Superior temporal gyrus (tissue), 1 donor: Measurements from ENCODE around the gene PRKCD.

Experiments used
- DNase-seq: peaks from one replicate; pipeline ENCODE4 v3.0.0-alpha.2; 2016; ENCODE audit errors: extremely low spot score

Gene PRKCD

DNA sequence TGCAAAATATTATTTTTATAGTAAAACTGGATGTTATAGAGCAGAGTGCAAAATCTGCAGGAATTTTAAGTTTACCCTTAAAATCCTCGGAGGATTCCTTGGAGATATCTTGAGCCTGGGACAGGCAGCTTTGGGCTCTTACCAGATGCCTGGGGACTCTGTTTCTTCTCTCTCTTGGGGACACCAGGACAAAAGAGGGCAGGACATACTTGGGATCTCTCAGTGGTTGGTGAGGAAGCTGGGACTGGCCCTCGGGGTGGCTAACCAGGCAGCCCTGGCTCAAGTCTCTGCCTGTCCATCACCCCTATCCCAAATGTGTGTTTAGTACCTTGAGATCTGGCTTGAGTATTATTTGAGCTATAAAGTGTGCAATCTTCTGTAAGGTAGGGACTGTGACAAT is 56.2 kb downstream of the PRKCD start:
- no peak for DNase-seq

DNA sequence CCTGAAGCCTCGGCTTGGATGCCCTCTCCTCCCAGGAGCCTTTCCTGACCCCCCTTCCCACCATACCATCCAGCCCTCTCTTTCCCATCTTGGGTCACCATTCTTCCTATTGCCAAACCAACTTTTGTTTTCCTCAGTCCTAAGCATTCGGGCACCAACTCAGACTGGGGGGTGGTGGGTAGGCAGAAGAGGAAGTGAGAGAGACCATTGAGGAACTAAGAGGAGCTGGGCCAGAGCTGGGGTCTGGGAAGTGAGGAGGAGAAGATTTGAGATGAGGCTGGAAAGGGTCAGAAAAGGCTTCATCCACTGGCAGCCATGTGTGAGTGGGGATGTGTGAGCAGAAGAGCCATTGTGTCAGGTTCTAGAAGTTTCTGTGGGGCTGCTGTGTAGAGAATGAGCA is 57.1 kb downstream of the PRKCD start:
- DNase-seq = no peak

DNA sequence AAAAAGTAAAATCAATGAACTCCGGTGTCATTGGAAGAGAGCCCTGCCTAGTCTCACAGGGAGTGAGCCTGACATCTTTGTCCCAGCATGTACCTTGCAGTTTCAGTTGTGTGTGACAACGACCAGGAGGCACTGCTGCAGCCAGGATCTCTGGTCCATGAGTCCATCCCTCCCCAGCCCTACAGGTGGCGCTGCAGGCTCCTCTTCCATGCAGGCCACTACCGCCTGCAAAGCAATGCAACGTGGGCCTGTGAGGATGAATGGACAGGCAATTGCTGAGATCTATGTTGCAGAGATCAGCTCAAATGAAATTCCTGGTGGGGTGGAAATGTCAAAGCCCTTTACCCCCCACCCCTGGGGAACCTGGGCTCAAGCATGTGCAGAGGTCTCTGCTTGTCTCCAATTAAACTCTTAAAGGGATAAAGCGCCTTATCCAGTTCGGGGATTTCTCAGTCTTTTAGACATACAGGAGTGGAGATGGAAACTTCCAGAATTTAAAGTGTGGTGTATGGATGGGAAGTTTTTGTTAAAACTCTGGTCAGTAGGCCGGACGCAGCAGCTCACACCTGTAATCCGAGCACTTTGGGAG is 59.0 kb downstream of the PRKCD start:
- peak; percentile 86 for DNase-seq

DNA sequence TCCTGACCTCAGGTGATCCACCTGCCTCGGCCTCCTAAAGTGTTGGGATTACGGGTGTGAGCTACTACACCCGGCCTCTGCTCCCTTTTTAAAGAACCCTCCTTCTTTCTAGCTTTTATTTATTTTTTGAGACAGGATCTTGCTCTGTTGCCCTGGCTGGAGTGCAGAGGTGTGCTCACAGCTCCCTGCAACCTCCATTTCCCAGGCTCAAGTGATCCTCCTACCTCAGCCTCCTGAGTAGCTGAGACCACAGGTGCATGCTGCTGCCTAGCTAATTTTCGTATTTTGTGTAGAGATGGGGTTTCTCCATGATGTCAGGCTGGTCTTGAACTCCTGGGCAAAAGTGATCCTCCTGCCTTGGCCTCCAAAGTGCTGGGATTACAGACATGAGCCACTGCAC is 60.3 kb downstream of the PRKCD start:
- no peak for DNase-seq

DNA sequence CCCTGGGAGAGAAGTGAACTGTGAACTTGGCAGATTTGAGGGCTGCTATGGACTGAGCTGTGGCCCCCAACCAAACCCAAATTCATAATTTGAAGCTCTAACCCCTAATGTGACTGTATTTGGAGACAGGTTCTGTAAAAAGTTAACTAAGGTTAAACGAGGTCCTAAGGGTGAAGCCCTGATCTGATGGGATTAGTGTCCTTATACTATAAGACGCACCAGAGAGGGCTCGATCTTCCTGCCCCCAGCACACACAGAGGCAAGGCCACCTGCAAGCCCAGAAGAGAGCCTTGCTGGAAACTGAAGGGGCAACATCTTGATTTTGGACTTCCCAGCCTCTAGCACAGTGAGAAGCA is 60.8 kb downstream of the PRKCD start:
- no peak for DNase-seq

- DNase-seq = no peak
Observed at GRCh38 chr3:53222183-53222901, 61.3 kb downstream of the PRKCD start.

DNA sequence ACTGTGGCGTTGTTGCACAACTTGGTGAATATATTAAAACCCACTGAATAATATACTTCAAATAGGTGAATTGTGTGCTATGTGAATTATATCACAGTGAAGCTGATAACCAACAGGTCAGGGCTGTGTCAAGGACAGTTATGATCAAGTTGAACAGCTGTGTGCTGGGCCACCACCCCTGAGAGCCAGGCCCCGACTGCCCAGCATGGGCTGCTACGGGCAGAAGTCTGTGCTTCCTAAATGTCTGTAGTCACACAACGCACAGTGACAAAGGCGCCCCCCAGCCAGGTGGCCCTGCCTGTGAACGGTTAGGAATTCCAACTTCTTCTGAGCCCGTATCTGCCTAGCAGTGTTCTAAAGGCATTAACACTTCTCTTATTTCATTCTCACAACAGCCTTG is 62.0 kb downstream of the PRKCD start:
- no peak for DNase-seq

GRCh38 chr3:53223541-53223966 is 62.5 kb downstream of the PRKCD start:
- no peak for DNase-seq

DNA sequence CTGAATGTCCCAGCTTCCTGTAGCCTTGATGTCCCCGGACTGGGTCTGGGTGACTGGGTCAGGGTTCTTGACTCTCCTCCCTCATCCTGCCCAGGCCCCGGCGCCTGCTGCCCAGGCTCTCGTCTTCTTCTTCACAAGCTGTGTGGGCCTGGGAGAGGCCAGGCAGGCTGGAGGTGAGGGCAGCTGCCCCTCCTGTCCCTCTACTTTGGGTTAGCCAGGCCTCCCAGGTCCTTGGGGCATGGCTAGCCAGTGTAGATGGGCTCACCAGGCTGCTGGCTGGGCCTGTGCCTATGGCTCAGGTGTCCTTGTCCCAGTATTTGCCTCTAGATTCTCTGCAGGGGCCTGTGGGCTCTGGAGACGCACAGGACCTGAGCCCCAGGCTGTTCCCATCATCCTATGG is 63.0 kb downstream of the PRKCD start:
- no peak for DNase-seq

DNA sequence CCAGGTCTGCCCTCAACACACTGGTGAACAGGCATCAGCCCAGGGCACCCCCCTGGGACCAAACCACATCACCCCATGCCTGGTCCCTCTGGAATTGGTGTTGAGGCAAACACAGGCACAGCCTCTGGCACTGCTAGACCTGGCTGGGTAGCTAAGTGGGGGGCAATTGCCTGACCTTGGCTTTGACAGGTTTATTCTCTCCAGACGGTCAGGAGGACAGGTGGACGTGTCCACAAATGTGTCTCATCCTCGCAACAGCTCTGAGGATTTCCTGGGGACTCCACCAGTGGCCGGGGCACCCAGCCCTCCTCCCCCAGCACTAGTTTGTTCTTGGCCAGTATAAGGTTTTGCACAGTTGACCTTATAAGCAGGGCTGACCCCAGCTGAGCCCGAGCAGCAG is 63.5 kb downstream of the PRKCD start:
- no peak for DNase-seq

GRCh38 chr3:53225181-53225580 is 64.2 kb downstream of the PRKCD start:
- DNase-seq = no peak

- DNase-seq = no peak
Observed at GRCh38 chr3:53225651-53226050, 64.6 kb downstream of the PRKCD start.

DNA sequence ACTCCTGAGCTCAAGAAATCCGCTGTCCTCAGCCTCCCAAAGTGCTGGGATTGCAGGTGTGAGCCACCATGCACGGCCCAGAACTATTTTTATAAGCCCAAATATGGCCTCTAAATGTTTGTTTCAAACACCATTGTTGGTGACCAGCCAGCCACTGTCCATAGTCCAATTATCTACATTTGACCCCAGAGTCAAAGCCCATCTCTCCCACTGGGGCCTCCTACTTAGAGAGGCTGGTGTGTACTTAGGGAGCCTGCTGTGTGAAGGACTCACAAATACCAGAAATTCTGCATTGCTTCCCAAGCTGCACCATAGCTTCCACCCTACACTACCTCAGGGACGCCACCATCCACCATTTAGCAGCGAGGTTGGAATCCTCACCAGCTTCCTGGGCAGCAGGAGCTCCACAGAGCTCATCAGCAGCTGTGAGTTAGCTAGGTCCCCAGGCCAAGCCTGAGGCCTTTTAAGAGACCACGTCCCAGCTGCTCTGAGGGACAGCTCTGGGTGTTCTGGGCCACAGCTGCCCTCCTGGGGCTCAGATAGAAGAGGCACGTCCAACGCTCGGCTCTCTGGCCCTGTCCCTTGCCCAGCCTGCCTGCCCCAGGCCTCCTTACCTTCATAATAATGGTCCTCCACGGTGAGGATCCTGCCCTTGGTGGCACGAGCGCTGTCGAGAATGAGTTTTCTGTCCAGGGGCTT is 65.3 kb downstream of the PRKCD start:
- DNase-seq = no peak

GRCh38 chr3:53226841-53227407 is 65.9 kb downstream of the PRKCD start:
- DNase-seq = no peak

DNA sequence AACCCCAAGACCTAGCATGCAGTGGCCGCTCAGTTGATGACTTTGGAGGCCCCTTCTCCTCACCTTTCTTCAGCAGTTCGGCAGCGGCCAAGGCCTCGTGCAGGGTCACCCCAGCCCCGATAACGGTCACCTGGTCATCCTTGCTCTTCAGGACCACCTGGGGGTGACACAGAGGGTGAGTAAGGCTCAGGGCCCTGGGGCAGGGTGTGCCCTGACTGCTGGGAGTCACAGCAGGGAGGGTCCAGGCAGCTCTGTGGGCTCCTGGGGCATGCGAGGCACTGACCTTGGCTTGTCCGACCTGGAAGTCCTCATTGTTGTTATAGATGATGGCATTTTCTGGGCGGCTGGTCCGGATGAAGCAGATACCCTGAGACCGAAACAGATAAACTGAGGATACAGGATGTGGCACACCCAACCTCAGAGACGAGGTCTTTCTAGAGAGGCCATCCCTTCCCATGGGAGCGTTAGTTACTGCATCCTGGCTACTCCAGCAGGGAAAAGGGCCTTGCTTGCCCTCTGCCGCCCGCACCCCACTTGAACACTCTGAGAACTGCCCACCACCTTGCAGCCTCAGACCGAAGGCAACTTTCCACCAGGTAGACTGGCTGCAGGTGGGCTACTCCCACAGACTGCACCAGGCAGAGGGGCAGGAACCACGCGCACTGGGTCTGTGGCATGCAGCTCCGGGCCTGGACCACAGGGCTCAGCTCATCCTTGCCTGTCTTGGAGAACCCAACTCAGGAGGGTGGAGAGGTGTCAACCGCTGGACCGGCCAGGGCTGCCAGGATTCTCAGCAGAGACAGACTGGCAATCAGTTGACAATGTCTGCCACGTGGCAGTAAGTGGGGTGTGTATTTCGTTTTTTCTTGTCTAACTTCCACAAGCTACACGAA is 67.2 kb downstream of the PRKCD start:
- no peak for DNase-seq

DNA sequence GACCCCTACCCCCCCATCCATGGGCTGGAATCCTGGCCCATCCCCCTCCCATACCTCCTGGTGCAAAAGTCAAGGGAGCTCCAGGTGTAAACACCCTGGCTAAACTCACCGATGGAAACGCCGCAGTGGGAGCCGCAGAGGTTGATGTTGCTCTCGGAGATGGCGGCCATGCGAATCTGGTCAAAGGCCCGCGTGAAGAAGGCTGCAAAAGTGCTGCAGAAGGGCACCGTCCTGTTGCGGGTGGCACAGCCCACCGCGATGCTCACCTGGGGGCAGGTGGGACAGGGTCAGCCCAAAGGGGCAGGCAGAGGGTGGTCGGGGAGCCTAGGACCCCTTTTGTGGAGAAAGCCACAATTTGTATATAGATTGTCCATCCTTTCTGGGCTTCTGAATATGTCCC is 68.2 kb downstream of the PRKCD start:
- DNase-seq = no peak

GRCh38 chr3:53229606-53230005 is 68.6 kb downstream of the PRKCD start:
- DNase-seq = no peak

- DNase-seq = no peak
Observed at GRCh38 chr3:53230041-53230621, 69.1 kb downstream of the PRKCD start.

GRCh38 chr3:53230789-53231188 is 69.8 kb downstream of the PRKCD start:
- DNase-seq = no peak

GRCh38 chr3:53231532-53232511 is 70.8 kb downstream of the PRKCD start:
- DNase-seq = no peak
